ENCODE measurements around the gene USP32. TPM values are rescaled to one million over a fixed set of nuclear protein-coding genes. Genes with fewer than 3 reads are reported as not detected.
A peak's percentile ranks its signal among the peaks of the same experiment; 100 is the strongest.
"Not testable (repeated sequence)": the region's sequence is repeated elsewhere in the genome, so short reads cannot be mapped to it uniquely, and the experiment has no call there.

Gene USP32
- total and polyA plus RNA-seq, 10 of the 15 experiments (the other 5 are each of a cell fraction or from before 2014, with no cell fraction given): 7.8 to 37.3 (median 25.5) TPM

GRCh38 chr17:60174767-60175166 lies 217.2 kb downstream of the USP32 start:
- ATAC-seq: peak; percentile 70
- RAD21 ChIA-PET (ENCODE audit: unreplicated experiment): interaction anchor here (1.1 kb wide), 1 partner anchor 46 kb away, joined by 4 read pairs; no protein-coding TSS in a partner anchor
- SMC1A ChIA-PET (ENCODE audit: uncharacterized antibody, unreplicated experiment): interaction anchor here (0.7 to 2.0 kb wide), 4 partner anchors 26 to 78 kb away, joined by 3 to 5 read pairs (median 3); no protein-coding TSS in a partner anchor
- H3K27me3 ChIP-seq (replicated peaks in 1 of 2; ENCODE audit: control insufficient read depth in 2 of 2, insufficient read depth in 2 of 2, low read length in 1 of 2); H2AFZ ChIP-seq (ENCODE audit: control insufficient read depth, low read depth, low read length); H3K4me3 ChIP-seq; H3K9ac ChIP-seq (ENCODE audit: control insufficient read depth, insufficient read depth, low read length); H3K4me2 ChIP-seq (ENCODE audit: control insufficient read depth, insufficient read depth); H3K36me3 ChIP-seq (ENCODE audit: control insufficient read depth in 2 of 2, insufficient read depth in 2 of 2, low read length in 1 of 2); H3K4me1 ChIP-seq (ENCODE audit: control insufficient read depth, insufficient read depth, low read length); H3K79me2 ChIP-seq (ENCODE audit: control insufficient read depth, insufficient read depth, low read length); H3K9me3 ChIP-seq (replicated peaks; ENCODE audit: control insufficient read depth, insufficient read depth, low read length); H3K27ac ChIP-seq (ENCODE audit: control insufficient read depth, insufficient read depth); POLR2A ChIA-PET; in situ Hi-C loops (cut with MboI); H4K20me1 ChIP-seq (ENCODE audit: control insufficient read depth, insufficient read depth); BruUV-seq (replicated peaks); FAIRE-seq; DNase-seq (ENCODE audit: low read depth, low spot score): not testable (repeated sequence)
- 99% methylated on average over 6 of the region's 6 CpGs for WGBS (ENCODE audit: insufficient coverage, insufficient replicate concordance, low lambda C conversion rate, missing lambda C conversion rate)
- TF ChIP-seq SMC3 (IDR thresholded peaks at IDR 0.05; ENCODE audit: borderline replicate concordance, low read length) (peak; percentile 24; the same call in 1 of the 2 replicates), CTCF (IDR thresholded peaks at IDR 0.05 in 2 of 3, conservative IDR thresholded peaks at IDR 0.05 in 1 of 3; ENCODE audit: control insufficient read depth in 2 of 3, extremely low read depth in 1 of 3, insufficient read depth in 1 of 3, low read depth in 3 of 3, low read length in 3 of 3) (peak; percentile 10 to 26 (median 17); a peak in 4 of 6 replicates), RAD21 (IDR thresholded peaks at IDR 0.05; ENCODE audit: insufficient read depth, low read depth, low read length) (peak; percentile 13; the same call in 1 of the 2 replicates)
- intact Hi-C loops (cut with micrococcal nuclease; ENCODE audit: unreplicated experiment): loop anchor here (2.0 kb wide), 1 partner anchor 32 kb away; no protein-coding TSS in a partner anchor
- CTCF ChIA-PET: interaction anchor here (0.9 to 1.9 kb wide), 2 partner anchors 13 to 24 kb away, joined by 3 to 4 read pairs; no protein-coding TSS in a partner anchor

- DNase-seq (ENCODE audit: low read depth, low spot score) (no peak), FAIRE-seq (no peak), ATAC-seq (no peak)
- no peaks in the 10 kb centered on the region for H3K4me1 ChIP-seq (ENCODE audit: control insufficient read depth, insufficient read depth, low read length)
- H3K9me3 ChIP-seq (replicated peaks; ENCODE audit: control insufficient read depth, insufficient read depth, low read length): no peaks in the 10 kb centered on the region
- ChIA-PET RAD21 (ENCODE audit: unreplicated experiment) (no interaction called here), CTCF (interaction anchor here (0.6 to 1.9 kb wide), 2 partner anchors 17 to 23 kb away, joined by 3 to 4 read pairs; no protein-coding TSS in a partner anchor), POLR2A (no interaction called here), SMC1A (ENCODE audit: uncharacterized antibody, unreplicated experiment) (interaction anchor here (0.9 to 2.0 kb wide), 3 partner anchors 10 to 31 kb away, joined by 3 to 5 read pairs (median 3); no protein-coding TSS in a partner anchor)
- TF ChIP-seq STAT3 (IDR thresholded peaks at IDR 0.05; ENCODE audit: low read depth, low read length) (no peak), ESRRA (IDR thresholded peaks at IDR 0.05; ENCODE audit: low read length) (no peak), MTA2 (IDR thresholded peaks at IDR 0.05; ENCODE audit: low read depth) (no peak), IRF3 (IDR thresholded peaks at IDR 0.05) (no peak), SP1 (IDR thresholded peaks at IDR 0.05; ENCODE audit: low read depth, low read length) (no peak), ZNF274 (IDR thresholded peaks at IDR 0.05; ENCODE audit: insufficient read depth, insufficient read length) (no peak), ETV6 (conservative IDR thresholded peaks at IDR 0.05 in 1 of 2, IDR thresholded peaks at IDR 0.05 in 1 of 2; ENCODE audit: borderline replicate concordance in 1 of 2, low read depth in 1 of 2) (no peak)
- no peaks in the 10 kb centered on the region for H3K27me3 ChIP-seq (replicated peaks in 1 of 2; ENCODE audit: control insufficient read depth in 2 of 2, insufficient read depth in 2 of 2, low read length in 1 of 2)
- WGBS (ENCODE audit: insufficient coverage, insufficient replicate concordance, low lambda C conversion rate, missing lambda C conversion rate): 47% methylated on average over 3 of the region's 3 CpGs
- H3K4me2 ChIP-seq (ENCODE audit: control insufficient read depth, insufficient read depth): no peak overlapping the region
- in situ Hi-C loops (cut with MboI): no loop called here
- no peaks in the 10 kb centered on the region for H4K20me1 ChIP-seq (ENCODE audit: control insufficient read depth, insufficient read depth)
- no peaks in the 10 kb centered on the region for H3K79me2 ChIP-seq (ENCODE audit: control insufficient read depth, insufficient read depth, low read length)
- H2AFZ ChIP-seq (ENCODE audit: control insufficient read depth, low read depth, low read length): no peak overlapping the region
- no peak overlapping the region for H3K9ac ChIP-seq (ENCODE audit: control insufficient read depth, insufficient read depth, low read length)
- intact Hi-C loops (cut with micrococcal nuclease; ENCODE audit: unreplicated experiment): loop anchor here (2.0 kb wide), 1 partner anchor 31 kb away; no protein-coding TSS in a partner anchor
- H3K36me3 ChIP-seq (ENCODE audit: control insufficient read depth in 2 of 2, insufficient read depth in 2 of 2, low read length in 1 of 2): no peaks in the 10 kb centered on the region; a peak in 1 of 4 replicates
- H3K27ac ChIP-seq (ENCODE audit: control insufficient read depth, insufficient read depth): no peak overlapping the region
- no TSS peak for BruUV-seq (replicated peaks)
- no peak overlapping the region for H3K4me3 ChIP-seq
Observed at GRCh38 chr17:60174035-60174434, 217.9 kb downstream of the USP32 start.

All from GM12878 (cell line).